ENCODE data around the gene MAPK8IP3.

GRCh38 chr16:1775846-1776671 is 70.1 kb downstream of the MAPK8IP3 start:
- TF ChIP-seq CTCF (IDR thresholded peaks at IDR 0.05; ENCODE audit: insufficient read depth, low read length, poor library complexity, severe bottlenecking) (no peak), EZH2phosphoT487 (conservative IDR thresholded peaks at IDR 0.05; ENCODE audit: low read length) (no peak)

All from SU-DHL-6 (cell line).